Coronary artery (tissue), 2 donors: ENCODE data around the gene GRIN2A.

ENCODE experiments used
- DNase-seq: peaks from one replicate; pipeline ENCODE4 v3.0.0-alpha.2; 2017; ENCODE audit warnings: low spot score
- H3K27ac ChIP-seq, 2 donors: fragments of 200-600 bp; sonication (generic); one replicate each; pipeline ENCODE4 v1.5.1; 2016 to 2019
- H3K4me3 ChIP-seq: fragments of 200-600 bp; sonication (generic); 2 replicates; pipeline ENCODE4 v1.5.1; 2016; ENCODE audit warnings: mild to moderate bottlenecking, moderate library complexity
- CTCF ChIP-seq: fragments of 200-600 bp; sonication (generic); IDR thresholded peaks from one replicate; pipeline ENCODE4 v1.5.1; 2019; ENCODE audit warnings: antibody characterized with exemption

Gene GRIN2A

GRCh38 chr16:10138881-10139280 lies 43.3 kb downstream of the GRIN2A start:
- no peak overlapping the region for H3K27ac ChIP-seq
- TF ChIP-seq CTCF = no peak
- no peak for DNase-seq
- no peak overlapping the region for H3K4me3 ChIP-seq

- DNase-seq = no peak
- TF ChIP-seq CTCF = no peak
- no peak overlapping the region for H3K4me3 ChIP-seq
- H3K27ac ChIP-seq = no peak overlapping the region
Measured at GRCh38 chr16:10137341-10137740, 44.9 kb downstream of the GRIN2A start.

- no peak for DNase-seq
- no peak for TF ChIP-seq CTCF
- Histone ChIP-seq H3K4me3 (no peak overlapping the region), H3K27ac (no peak overlapping the region)
Measured at GRCh38 chr16:10136916-10137315, 45.3 kb downstream of the GRIN2A start.

- TF ChIP-seq CTCF = no peak
Measured at GRCh38 chr16:10130538-10130937, 51.7 kb downstream of the GRIN2A start.

GRCh38 chr16:10128397-10129258 lies 53.6 kb downstream of the GRIN2A start:
- no peak for TF ChIP-seq CTCF
- no peak overlapping the region for H3K27ac ChIP-seq
- no peak overlapping the region for H3K4me3 ChIP-seq
- no peak for DNase-seq

More at GRCh38 chr16:10130538-10130937, 51.7 kb downstream of the GRIN2A start:
- Histone ChIP-seq H3K4me3 (peak overlapping the region; percentile 16), H3K27ac (peak overlapping the region in 1 of 2 donors; percentile 46)
- no peak for DNase-seq

- Histone ChIP-seq H3K27ac (peak overlapping the region in 1 of 2 donors; percentile 22), H3K4me3 (no peak overlapping the region)
- no peak for TF ChIP-seq CTCF
- no peak for DNase-seq
Measured at GRCh38 chr16:10126686-10127085, 55.5 kb downstream of the GRIN2A start.

GRCh38 chr16:10123141-10123540 lies 59.1 kb downstream of the GRIN2A start:
- Histone ChIP-seq H3K4me3 (no peak overlapping the region), H3K27ac (no peak overlapping the region)
- no peak for TF ChIP-seq CTCF
- DNase-seq = no peak
